Psoas muscle (tissue), 8 donors: ENCODE measurements around the gene RABGGTB. TPM values are rescaled to one million over a fixed set of nuclear protein-coding genes. Genes with fewer than 3 reads are reported as not detected.

Experiments
- ATAC-seq, 4 donors: fragments of 200-7000 bp; cut with Tn5 transposase; one replicate each; pipeline ENCODE4 v1.9.1; 2020; ENCODE audit warnings: moderate library complexity in 3 of 4, mild to moderate bottlenecking in 2 of 4
- DNase-seq, 2 donors: peaks; one replicate each; pipeline ENCODE4 v3.0.0-alpha.2; 2020
- H3K27ac ChIP-seq: fragments of 200-600 bp; one replicate; pipeline ENCODE4 v1.8.0; 2022
- H3K27me3 ChIP-seq, 3 donors: fragments of 200-600 bp in 1 of 3; one replicate each; pipeline versions ENCODE4 v1.6.1 to v1.8.0; 2013 to 2022; ENCODE audit warnings: low read length in 2 of 3, mild to moderate bottlenecking in 2 of 3, moderate library complexity in 1 of 3; ENCODE audit not compliant: insufficient read depth in 3 of 3
- H3K36me3 ChIP-seq, 2 donors: fragments of 200-600 bp in 1 of 2; one replicate each; pipeline versions ENCODE4 v1.6.1 to v1.8.0; 2013 to 2022; ENCODE audit warnings: low read depth in 1 of 2, mild to moderate bottlenecking in 1 of 2, moderate library complexity in 1 of 2; ENCODE audit not compliant: insufficient read depth in 1 of 2
- H3K4me1 ChIP-seq: fragments of 200-600 bp; one replicate; pipeline ENCODE4 v1.8.0; 2022
- H3K4me3 ChIP-seq: fragments of 200-600 bp; one replicate; pipeline ENCODE4 v1.8.0; 2022; ENCODE audit warnings: mild to moderate bottlenecking
- H3K9me3 ChIP-seq: fragments of 200-600 bp; one replicate; pipeline ENCODE4 v1.8.0; 2022
- CTCF ChIP-seq: fragments of 200-600 bp; IDR thresholded peaks from one replicate; pipeline ENCODE4 v1.8.0; 2022; ENCODE audit warnings: antibody characterized with exemption
- WGBS, 3 donors: extraction: QIAGEN DNeasy Blood & Tissue Kit; methylation state at CpG; one replicate each; pipeline versions ENCODE4 v1.1.6 to v1.1.7; 2013; 5-methylcytosine and 5-hydroxymethylcytosine counted together
- intact Hi-C, 2 donors: fragments of 100-400 bp; cut with DNase I; formaldehyde crosslinking; loops; one replicate each; pipeline versions ENCODE4 v1.11.0 to v1.14.2; 2022
- polyA plus RNA-seq, 3 donors: library from polyadenylated mRNA; stranded (reverse); fragments of 200-250 nt; gene quantifications; one replicate each; pipeline ENCODE4 v1.2.3, GENCODE V29; 2013
- total RNA-seq, 4 donors: library from RNA; stranded (reverse); fragmentation: NEBNext Ultra II Directional in 2 of 4; extraction: Animal tissue kit (Norgen Biotek cat#: 25700) in 2 of 4; gene quantifications; one replicate each; pipeline versions ENCODE4 v1.2.1 to v1.2.4, GENCODE V29; 2021 to 2023
- donor health status: healthy with polysubstance abuse.
- donor health status: DM: no; HTN: no; CAD: no; lungs with moderate emphysema.
- donor health status: Bipolar disorder and iron deficiency.
- donor health status: healthy.
- donor health status: DM: yes; HTN: yes; CAD: no.
- donor health status: DM: no; HTN: no; CAD: no.
- donor health status: DM: no; HTN: no; CAD: no.
- donor health status: DM: yes; HTN: yes; CAD: no.

The RABGGTB gene
- total and polyA plus RNA-seq, 7 donors = 53.9 to 101 (median 83.7) TPM

- peaks cover 31% of the 10 kb centered on the region for H3K4me1 ChIP-seq
- ATAC-seq = no peak
- intact Hi-C loops = no loop called here
These were observed 6.0 kb downstream of the RABGGTB start for GRCh38 chr1:75792091-75792490.

GRCh38 chr1:75794382-75794781, 8.3 kb downstream of the RABGGTB start:
- peaks cover 29 to 100% of the 10 kb centered on the region in 2 donors for H3K36me3 ChIP-seq
- peaks cover 18% of the 10 kb centered on the region for H3K4me1 ChIP-seq
- H3K4me3 ChIP-seq = no peak overlapping the region
- no peak for TF ChIP-seq CTCF
- DNase-seq = no peak
- intact Hi-C loops = no loop called here
- 94 to 99% (median 98%) methylated on average over 2 of the region's 2 CpGs for WGBS, 3 donors
- no peak for ATAC-seq
- H3K27ac ChIP-seq = no peak overlapping the region
- H3K27me3 ChIP-seq = no peaks in the 10 kb centered on the region
- no peaks in the 10 kb centered on the region for H3K9me3 ChIP-seq

More at GRCh38 chr1:75792091-75792490, 6.0 kb downstream of the RABGGTB start:
- H3K9me3 ChIP-seq = no peaks in the 10 kb centered on the region
- H3K27ac ChIP-seq = no peak overlapping the region
- no peaks in the 10 kb centered on the region for H3K27me3 ChIP-seq
- WGBS, 3 donors = 94 to 96% (median 95%) methylated on average over 3 of the region's 3 CpGs
- no peak overlapping the region for H3K4me3 ChIP-seq
- peaks cover 30 to 98% of the 10 kb centered on the region in 2 donors for H3K36me3 ChIP-seq
- DNase-seq = no peak
- no peak for TF ChIP-seq CTCF

GRCh38 chr1:75795703-75796193, 9.7 kb downstream of the RABGGTB start:
- intact Hi-C loops = no loop called here
- H3K4me1 ChIP-seq = peaks cover 5% of the 10 kb centered on the region
- TF ChIP-seq CTCF = no peak
- 92 to 95% (median 93%) methylated on average over 4 of the region's 4 CpGs for WGBS, 3 donors
- H3K36me3 ChIP-seq = peaks cover 27 to 99% of the 10 kb centered on the region in 2 donors
- no peak overlapping the region for H3K4me3 ChIP-seq
- H3K9me3 ChIP-seq = no peaks in the 10 kb centered on the region
- ATAC-seq (peak in 2 of 4 donors; percentile 14 to 18), DNase-seq (no peak)
- H3K27me3 ChIP-seq = no peaks in the 10 kb centered on the region
- no peak overlapping the region for H3K27ac ChIP-seq

- WGBS, 3 donors = 80 to 94% (median 90%) methylated on average over 34 of the region's 34 CpGs
- intact Hi-C loops = no loop called here
- no peaks in the 10 kb centered on the region for H3K4me1 ChIP-seq
These were observed 10.6 kb downstream of the RABGGTB start, which contains the start of gene MSH4 for GRCh38 chr1:75796376-75797272. MSH4 (plus strand) TSS chr1:75796882; CDS start chr1:75796986, 104 bp downstream.

More at GRCh38 chr1:75796376-75797272, 10.6 kb downstream of the RABGGTB start, which contains the start of gene MSH4:
- H3K9me3 ChIP-seq = no peaks in the 10 kb centered on the region
- DNase-seq = peak in 1 of 2 donors; percentile 16
- no peak within 1 kb of the TSS for H3K27ac ChIP-seq
- H3K36me3 ChIP-seq = peaks cover 27 to 91% of the 10 kb centered on the region in 2 donors
- no peaks in the 10 kb centered on the region for H3K27me3 ChIP-seq
- ATAC-seq = peak; percentile 21 to 38 (median 36)
- no peak for TF ChIP-seq CTCF
- H3K4me3 ChIP-seq = no peak within 1 kb of the TSS
